ENCODE results near the gene RAP1GAP2.

GRCh38 chr17:2755891-2756724 is 40.1 kb upstream of the RAP1GAP2 start:
- TF ChIP-seq POLR2AphosphoS5 (IDR thresholded peaks at IDR 0.05): no peak
- no peak for TF ChIP-seq CTCF (IDR thresholded peaks at IDR 0.05)
- no peak for TF ChIP-seq POLR2A (IDR thresholded peaks at IDR 0.05)
